Measurements from ENCODE around the gene KRT85.
A peak's percentile ranks its signal among the peaks of the same experiment; 100 is the strongest.

KRT85 gene

GRCh38 chr12:52314511-52314910, 52.8 kb downstream of the KRT85 start:
- DNase-seq (ENCODE audit: low spot score), result peak; percentile 69
- no peak overlapping the region for H3K27ac ChIP-seq
- H3K4me3 ChIP-seq, result no peak overlapping the region
- no peak for TF ChIP-seq CTCF (IDR thresholded peaks at IDR 0.05)

- TF ChIP-seq CTCF (IDR thresholded peaks at IDR 0.05), result no peak
- H3K4me3 ChIP-seq, result no peak overlapping the region
- H3K27ac ChIP-seq, result no peak overlapping the region
- peak; percentile 43 for DNase-seq (ENCODE audit: low spot score)
These were observed 53.4 kb downstream of the KRT85 start for GRCh38 chr12:52313926-52314325.

DNA sequence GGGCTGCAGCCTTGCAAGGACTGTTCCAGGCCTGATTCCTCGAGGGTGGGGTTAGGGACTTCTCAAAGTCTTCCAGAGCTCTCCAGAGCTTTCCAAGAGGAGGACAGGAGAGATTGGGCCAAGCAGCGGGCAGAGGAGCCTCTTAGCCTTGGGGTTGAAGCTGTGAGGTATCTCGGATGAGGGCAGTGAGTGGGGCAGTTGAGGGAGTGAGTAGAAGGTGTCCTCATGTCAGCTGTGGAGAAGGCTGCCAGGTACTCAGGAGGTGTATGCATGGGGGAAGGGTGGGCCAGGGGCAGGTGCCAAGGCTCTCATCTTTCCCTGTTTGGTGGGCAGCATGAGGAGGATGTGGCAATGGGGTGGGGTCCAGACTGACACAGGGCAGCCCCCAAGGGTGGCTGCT, 53.8 kb downstream of the KRT85 start:
- Histone ChIP-seq H3K4me3 (no peak overlapping the region), H3K27ac (no peak overlapping the region)
- no peak for TF ChIP-seq CTCF (IDR thresholded peaks at IDR 0.05)
- peak; percentile 19 for DNase-seq (ENCODE audit: low spot score)

DNA sequence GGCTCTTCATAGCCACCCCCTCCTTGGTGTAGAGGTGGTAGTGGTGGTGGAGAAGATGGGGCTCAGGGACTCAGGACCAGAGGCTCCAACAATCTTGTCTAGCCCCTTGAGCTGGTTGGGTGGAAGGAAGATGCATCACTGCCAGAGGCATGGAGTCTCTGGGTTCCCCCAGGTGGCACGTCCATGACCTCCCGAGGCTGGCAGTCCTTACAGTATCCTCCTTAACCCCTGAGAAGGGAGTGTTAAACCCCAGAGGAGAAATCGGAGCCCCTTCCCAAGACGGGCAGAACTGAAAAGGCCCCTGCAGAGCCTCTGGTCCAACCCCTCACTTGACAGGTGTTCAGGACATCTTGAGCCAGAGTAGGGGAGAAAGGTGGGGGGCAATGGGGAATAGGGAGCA, 55.2 kb downstream of the KRT85 start:
- TF ChIP-seq CTCF (IDR thresholded peaks at IDR 0.05), result no peak
- no peak overlapping the region for H3K4me3 ChIP-seq
- no peak overlapping the region for H3K27ac ChIP-seq
- peak; percentile 58 for DNase-seq (ENCODE audit: low spot score)

GRCh38 chr12:52311285-52311648, 56.0 kb downstream of the KRT85 start:
- Histone ChIP-seq H3K4me3 (no peak overlapping the region), H3K27ac (peak overlapping the region in 1 of 2 donors; percentile 12)
- no peak for DNase-seq (ENCODE audit: low spot score)
- no peak for TF ChIP-seq CTCF (IDR thresholded peaks at IDR 0.05)

DNA sequence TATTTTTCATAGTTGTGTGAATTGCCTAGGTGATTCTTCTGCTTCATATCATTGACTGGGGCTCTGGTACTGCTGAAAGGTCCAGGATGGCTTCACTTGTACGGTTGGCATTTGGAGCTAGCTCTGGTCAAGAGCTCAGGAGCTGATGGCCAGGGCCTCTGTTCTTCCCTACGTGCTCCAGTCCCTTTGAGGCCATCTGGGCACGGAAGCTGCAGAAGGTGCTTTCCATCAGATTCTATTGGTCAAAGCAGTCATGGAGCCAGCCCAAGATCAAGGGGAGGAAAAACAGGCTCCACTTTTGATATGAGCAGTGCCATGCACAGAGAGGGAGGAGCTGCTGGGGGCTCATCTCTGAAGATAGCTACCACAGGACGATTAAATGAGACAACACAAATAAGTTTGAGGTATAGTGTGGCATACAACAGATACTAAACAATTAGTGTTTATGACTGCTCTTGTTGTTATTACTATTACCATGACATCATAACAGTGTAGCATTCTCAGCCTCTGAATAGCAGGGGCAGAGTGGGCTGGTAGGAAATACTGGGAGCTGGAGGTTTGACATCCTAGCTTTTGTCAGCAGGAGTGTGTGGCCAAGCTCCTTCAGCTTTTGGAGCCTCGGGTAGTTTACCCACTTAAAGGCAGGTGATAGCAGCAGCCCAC, 56.5 kb downstream of the KRT85 start:
- DNase-seq (ENCODE audit: low spot score), result no peak
- Histone ChIP-seq H3K4me3 (no peak overlapping the region), H3K27ac (peak overlapping the region in 1 of 2 donors; percentile 12)
- TF ChIP-seq CTCF (IDR thresholded peaks at IDR 0.05), result no peak
